Medulla oblongata (tissue), 1 donor: Measurements from ENCODE around the gene KRT40.
A peak's percentile ranks its signal among the peaks of the same experiment; 100 is the strongest.

Experiments used
- DNase-seq: peaks from one replicate; pipeline ENCODE4 v3.0.0-alpha.2; 2015; ENCODE audit errors: extremely low spot score

The KRT40 gene

GRCh38 chr17:40952661-40953060, 31.5 kb downstream of the KRT40 start:
- DNase-seq = no peak

GRCh38 chr17:40952154-40952553, 32.0 kb downstream of the KRT40 start:
- DNase-seq = no peak

GRCh38 chr17:40951011-40951622, 33.0 kb downstream of the KRT40 start:
- no peak for DNase-seq

DNA sequence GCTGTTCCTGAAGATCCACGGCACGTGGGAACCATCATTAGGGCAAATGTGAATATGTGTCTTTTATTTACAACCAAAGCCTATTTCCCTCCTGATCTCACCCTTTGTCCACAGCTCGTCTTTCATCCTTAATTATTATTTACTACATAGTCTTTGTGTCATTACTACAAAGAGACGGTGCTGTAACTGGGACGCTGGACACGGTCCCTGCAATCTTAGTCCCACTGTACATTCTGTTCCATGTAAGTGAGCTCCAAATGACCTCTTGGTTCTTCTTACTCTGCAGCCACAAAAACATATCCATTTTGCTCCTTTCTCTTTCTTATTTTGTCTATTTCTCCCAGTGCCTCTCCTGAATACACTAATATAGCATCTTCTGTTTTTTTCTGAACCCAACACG, 34.0 kb downstream of the KRT40 start:
- no peak for DNase-seq

GRCh38 chr17:40949418-40949817, 34.7 kb downstream of the KRT40 start:
- no peak for DNase-seq

DNA sequence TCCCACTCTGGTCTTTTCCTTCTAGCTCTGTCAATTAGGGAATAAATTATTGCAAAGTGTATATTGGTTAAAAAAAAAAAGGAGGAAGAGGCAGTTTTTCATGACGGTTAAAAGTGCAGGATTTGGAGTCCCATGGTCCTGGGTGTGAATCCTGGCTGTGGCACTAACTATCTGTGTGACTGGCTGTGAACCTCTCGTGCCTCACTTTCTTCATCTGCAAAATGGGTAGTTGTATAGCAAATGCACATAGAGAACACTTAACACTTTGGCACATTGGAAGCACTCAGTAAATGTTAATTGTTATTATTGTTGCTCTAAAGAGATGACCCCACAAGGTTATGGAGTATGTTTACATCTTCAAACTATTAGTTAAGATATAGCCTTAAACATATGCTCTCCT, 36.2 kb downstream of the KRT40 start:
- DNase-seq = no peak

DNA sequence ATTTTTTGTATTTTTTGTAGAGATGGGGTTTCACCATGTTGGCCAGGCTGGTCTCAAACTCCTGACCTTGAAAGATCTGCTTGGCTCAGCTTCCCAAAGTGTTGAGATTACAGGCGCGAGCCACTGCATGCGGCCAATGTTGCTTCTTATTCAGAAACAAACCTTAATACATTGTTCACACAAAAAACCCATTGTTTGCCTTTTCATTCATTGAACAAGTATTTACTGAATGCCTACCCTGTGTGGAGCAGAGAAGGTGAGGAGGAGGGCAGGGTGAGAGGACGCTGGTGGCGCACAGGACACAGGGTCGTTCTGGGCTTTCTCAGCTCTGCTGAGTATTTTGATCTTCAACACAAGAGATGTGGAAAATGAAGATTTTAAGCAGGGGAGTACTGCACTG, 38.7 kb downstream of the KRT40 start:
- DNase-seq = peak; percentile 4

DNA sequence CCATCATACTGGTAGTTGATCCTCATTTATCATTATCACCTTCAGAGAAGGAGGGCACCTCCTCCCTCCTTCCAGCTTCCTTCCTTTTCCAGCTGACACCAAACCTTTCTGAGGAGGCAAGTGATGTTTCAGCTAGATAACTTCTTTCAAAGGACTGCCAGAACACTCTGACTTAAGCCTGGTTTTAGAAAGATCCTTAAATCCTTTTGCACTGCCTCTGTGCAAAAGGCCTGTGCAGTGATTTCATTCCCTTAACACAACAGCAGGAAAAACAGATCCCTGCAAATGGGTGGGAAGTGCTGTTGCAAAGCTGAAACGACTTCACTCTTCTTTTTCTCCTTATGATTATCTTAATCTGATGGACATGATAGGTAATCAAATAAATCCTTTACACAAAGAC, 39.6 kb downstream of the KRT40 start:
- no peak for DNase-seq

DNA sequence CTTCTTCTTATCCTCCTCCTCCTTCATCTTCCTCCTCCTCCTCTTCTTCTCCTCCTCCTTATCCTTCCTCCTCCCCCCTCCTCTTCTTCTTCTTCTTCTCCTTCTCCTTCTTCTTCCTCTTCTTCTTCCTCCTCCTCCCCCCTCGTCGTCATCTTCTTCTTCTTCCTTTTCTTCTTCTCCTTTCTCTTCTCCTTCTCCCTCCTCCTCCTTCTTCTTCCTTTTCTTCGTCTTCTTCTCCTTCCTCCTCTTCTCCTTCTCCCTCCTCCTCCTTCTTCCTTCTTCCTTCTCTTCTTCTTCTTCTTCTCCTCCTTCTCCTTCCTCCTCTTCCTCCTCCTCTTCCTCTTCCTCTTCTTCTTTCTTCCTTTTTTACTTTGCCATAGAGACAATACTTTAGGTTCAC, 41.6 kb downstream of the KRT40 start:
- DNase-seq = no peak

DNA sequence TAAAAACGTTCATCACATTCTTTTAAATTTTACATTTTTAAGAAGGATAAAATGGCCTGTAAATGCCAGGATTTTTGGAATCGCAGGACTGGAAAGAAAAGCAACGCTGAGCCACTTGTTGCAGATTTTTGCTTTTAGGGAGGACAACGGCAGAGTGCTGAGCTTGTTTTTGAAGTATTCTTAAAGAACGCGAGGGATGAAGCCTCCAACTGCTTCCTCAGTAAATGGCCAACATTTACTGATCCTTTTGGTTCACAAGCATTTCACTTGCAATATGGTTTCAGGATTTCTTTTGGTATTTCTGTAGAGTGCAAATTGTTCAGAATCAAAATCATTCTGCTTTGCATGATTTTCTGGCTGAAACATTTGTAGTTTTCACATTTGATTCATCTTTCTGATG, 43.9 kb downstream of the KRT40 start:
- no peak for DNase-seq

GRCh38 chr17:40938981-40939380, 45.1 kb downstream of the KRT40 start:
- DNase-seq = no peak

DNA sequence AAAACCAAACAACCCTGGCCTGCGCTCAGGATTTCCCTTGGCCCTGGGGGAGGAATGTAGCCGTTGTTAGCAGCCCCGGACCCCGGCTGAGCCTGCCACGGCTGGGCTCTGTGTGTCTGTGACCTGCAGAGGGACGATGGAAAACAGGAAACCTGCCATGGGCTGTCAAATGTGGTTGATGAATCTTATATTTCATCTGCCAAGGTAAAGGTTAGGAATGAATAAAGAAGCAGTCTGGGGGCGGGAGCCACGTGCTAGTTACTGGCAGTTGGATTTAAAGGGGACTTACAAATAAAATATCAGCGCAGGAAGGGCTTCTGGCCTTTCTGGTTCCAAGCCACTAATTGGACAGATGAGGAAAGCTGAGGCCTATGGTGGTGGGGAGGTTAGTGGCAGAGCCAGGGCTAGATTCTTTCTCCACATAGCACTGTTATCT, 46.7 kb downstream of the KRT40 start, which contains the start of gene KRT23:
Gene KRT23 (minus strand): TSS at position 263 of the 436 bp plus-strand sequence. CDS start 1,043 bp downstream, outside the sequence.
- DNase-seq = no peak

DNA sequence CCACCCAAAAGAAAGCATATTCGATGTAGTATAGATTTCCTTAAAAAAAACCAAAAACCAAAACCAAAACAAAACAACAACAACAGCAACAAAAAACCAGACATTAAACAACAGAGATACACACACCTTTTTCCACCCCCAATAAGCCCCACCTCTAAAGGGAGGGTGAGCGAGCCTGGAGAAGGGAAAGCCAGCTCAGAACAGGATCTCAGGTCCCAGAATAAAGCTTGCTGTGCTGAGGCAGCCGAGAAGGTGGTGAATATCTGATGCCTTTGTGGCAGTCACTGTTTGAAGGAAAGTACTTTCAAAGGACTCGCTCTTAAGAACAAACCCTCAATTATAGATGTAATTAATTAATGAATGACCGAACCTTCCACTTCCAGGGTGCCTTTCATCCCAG, 47.1 kb downstream of the KRT40 start:
- DNase-seq = no peak

GRCh38 chr17:40936437-40936971, 47.6 kb downstream of the KRT40 start:
- no peak for DNase-seq

DNA sequence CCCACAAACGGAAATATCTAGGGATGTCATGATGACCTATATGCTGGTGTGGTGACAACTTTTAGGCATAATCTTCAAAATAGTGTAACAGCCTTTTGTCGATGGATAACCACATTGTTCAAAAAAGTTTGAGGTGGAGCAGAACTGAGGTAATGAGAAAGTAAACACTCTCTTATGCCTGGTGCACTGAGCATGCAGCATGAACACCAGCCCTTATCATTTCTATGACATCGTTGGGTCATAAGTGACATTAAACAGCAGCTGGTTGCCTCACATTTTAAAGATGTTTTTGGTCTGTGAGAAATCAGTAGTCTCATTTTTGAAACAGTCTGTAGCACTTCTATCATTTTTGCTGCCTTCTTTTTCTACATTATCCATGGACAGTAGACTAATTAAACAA, 48.5 kb downstream of the KRT40 start:
- DNase-seq = no peak

DNA sequence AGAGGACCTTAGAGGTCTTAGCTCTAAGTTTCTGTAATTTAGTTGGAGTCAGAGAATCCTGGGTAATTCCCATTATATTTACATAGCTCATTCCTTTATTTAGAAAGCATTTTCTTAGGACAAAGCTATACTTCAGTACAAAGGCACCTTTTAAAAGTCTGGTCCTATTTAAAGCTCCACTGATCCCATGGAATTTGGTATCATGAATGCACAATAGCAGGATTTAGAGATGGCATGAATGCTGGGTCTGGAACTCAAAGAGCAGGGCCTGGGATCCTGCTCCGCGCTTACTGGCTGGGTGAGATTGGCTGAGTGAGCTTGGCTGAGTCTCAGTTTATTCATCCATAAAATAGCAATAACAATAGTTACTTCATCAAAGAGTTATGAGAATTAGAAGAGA, 51.5 kb downstream of the KRT40 start:
- peak; percentile 7 for DNase-seq

- DNase-seq = no peak
Observed at GRCh38 chr17:40931311-40931710, 52.8 kb downstream of the KRT40 start.
